ENCODE results near the gene DPPA4. TPM values are rescaled to one million over a fixed set of nuclear protein-coding genes. Genes with fewer than 3 reads are reported as not detected.

The DPPA4 gene
- total RNA-seq, 4 donors from 2014 or later = not detected

DNA sequence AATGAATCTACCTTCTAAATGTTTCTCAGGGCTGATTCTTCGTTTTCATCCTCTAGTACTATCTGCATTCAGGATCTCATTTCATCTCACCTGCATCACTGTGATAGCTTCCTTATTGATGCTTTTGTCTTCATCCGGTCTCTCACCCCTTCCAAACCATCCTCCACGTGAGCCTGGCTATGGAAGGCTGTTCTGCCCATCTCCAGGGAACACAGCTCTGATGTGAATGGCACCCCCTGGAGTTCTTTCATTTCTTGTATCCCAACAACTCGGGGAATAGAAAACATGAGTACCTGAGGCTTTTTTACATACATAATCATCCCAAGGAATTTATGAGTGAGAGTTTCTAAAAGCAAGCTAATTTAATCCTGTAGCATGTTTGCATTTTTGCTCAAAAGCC lies 8.8 kb upstream of the DPPA4 start:
- no peaks in the 10 kb centered on the region for H3K4me1 ChIP-seq
- H3K36me3 ChIP-seq = no peaks in the 10 kb centered on the region
- 46% methylated on average over 4 of the region's 4 CpGs for WGBS
- DNase-seq (ENCODE audit: low spot score in 2 of 2) = no peak
- H3K9me3 ChIP-seq = no peaks in the 10 kb centered on the region
- no peak overlapping the region for H3K27ac ChIP-seq
- TF ChIP-seq EP300 (IDR thresholded peaks at IDR 0.05) (no peak), POLR2AphosphoS5 (IDR thresholded peaks at IDR 0.05) (no peak), POLR2A (IDR thresholded peaks at IDR 0.05) (no peak)
- TF ChIP-seq, protein P1, sequence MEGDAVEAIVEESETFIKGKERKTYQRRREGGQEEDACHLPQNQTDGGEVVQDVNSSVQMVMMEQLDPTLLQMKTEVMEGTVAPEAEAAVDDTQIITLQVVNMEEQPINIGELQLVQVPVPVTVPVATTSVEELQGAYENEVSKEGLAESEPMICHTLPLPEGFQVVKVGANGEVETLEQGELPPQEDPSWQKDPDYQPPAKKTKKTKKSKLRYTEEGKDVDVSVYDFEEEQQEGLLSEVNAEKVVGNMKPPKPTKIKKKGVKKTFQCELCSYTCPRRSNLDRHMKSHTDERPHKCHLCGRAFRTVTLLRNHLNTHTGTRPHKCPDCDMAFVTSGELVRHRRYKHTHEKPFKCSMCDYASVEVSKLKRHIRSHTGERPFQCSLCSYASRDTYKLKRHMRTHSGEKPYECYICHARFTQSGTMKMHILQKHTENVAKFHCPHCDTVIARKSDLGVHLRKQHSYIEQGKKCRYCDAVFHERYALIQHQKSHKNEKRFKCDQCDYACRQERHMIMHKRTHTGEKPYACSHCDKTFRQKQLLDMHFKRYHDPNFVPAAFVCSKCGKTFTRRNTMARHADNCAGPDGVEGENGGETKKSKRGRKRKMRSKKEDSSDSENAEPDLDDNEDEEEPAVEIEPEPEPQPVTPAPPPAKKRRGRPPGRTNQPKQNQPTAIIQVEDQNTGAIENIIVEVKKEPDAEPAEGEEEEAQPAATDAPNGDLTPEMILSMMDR (IDR thresholded peaks at IDR 0.05) = no peak
- H3K4me3 ChIP-seq = no peak overlapping the region
- no peaks in the 10 kb centered on the region for H3K27me3 ChIP-seq

DNA sequence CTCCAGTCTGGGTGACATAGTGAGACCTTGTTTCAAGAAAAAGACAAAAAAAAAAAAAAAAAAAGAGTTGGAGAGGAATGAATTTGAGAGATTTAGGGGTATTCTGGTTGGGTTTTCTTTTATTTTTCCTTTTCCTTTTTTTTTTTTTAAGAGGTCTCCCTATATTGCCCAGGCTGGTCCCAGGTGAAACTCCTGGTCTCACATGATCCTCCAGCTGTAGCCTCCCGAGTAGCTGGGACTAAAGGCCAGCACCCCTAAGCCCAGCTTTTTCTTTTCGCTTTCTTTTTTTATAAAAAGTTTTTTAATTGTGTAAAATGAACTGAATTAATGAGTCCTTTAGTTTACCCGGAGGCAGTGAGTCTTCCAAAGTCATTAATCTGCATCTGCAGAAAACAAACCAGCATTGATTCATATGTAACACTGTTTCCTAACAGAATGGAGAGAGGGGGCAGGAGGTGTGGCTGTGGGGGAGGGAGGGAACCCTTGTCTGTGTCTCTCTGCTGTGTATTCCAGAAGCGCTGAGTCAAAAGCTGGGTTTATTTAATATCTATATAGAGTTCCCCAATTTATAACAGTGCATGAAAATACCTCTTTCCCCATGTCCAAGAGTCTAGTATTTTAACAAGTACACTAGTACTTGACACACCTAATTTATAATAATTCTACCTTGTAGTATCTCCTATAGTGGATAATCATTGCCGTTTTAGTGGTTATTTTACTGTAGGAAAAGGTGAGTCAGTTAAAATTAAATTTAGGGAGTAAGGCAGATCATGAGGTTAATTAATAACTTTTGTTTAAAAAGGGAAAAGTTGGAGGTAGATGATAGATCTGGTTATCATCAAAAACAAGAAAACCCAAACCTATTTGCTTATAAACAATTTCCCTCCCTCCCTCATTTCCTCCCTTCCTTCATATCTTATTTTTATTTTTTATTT lies 2.6 kb upstream of the DPPA4 start:
- Histone ChIP-seq H3K27me3 (peaks cover 16% of the 10 kb centered on the region), H3K27ac (no peak overlapping the region), H3K4me1 (no peaks in the 10 kb centered on the region), H3K4me3 (no peak overlapping the region), H3K9me3 (no peaks in the 10 kb centered on the region), H3K36me3 (no peaks in the 10 kb centered on the region)
- 54% methylated on average over 5 of the region's 5 CpGs for WGBS
- no peak for DNase-seq (ENCODE audit: low spot score in 2 of 2)
- TF ChIP-seq POLR2AphosphoS5 (IDR thresholded peaks at IDR 0.05) (no peak), POLR2A (IDR thresholded peaks at IDR 0.05) (no peak), EP300 (IDR thresholded peaks at IDR 0.05) (no peak)
- TF ChIP-seq, protein P1 (IDR thresholded peaks at IDR 0.05) = no peak

DNA sequence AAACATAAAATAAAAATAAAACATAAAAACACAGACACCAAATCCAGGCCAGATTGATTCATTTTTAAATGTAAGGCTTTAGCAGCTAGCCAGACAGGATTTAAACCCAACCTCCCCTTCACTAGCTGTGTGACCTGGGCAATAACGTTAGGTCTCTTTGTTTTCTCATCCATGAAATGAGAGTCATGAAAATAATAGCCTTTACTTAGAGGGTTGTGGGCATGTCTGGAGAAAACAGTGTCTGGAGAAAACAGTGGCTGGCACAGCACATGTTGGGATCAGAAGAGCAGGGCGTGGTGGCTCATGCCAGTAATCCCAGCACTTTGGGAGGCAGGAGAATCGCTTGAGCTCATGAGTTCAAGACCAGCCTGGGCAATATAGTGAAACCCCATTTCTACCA lies 1.9 kb upstream of the DPPA4 start:
- Histone ChIP-seq H3K36me3 (no peaks in the 10 kb centered on the region), H3K4me1 (no peaks in the 10 kb centered on the region), H3K9me3 (no peaks in the 10 kb centered on the region), H3K27me3 (peaks cover 16% of the 10 kb centered on the region), H3K4me3 (no peak overlapping the region), H3K27ac (no peak overlapping the region)
- no peak for DNase-seq (ENCODE audit: low spot score in 2 of 2)
- TF ChIP-seq, protein P1 (IDR thresholded peaks at IDR 0.05) = no peak
- TF ChIP-seq POLR2AphosphoS5 (IDR thresholded peaks at IDR 0.05) (no peak), POLR2A (IDR thresholded peaks at IDR 0.05) (no peak), EP300 (IDR thresholded peaks at IDR 0.05) (no peak)
- 56% methylated on average over 3 of the region's 3 CpGs for WGBS

DNA sequence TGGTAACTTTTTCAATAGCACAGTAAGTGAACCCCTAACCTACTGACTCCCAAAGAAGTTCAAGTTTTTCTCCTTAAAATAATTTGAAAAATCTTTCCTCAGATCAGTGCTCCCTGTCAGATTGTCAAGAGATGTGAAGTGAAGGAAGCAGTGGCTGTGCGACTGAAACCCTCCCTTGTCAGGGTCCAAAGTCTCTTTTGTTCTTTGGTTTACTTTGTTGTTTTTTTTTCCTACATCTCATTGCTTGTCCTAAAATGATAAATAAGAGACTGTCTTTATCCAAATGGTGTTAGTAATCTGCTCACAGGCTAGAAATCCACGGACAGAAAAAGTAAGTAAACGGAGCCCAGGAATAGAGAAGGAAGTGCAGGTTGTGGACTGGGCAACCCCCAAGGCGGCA lies 976 bp upstream of the DPPA4 start:
- WGBS = 47% methylated on average over 4 of the region's 4 CpGs
- Histone ChIP-seq H3K9me3 (no peaks in the 10 kb centered on the region), H3K27ac (no peak overlapping the region), H3K4me1 (no peaks in the 10 kb centered on the region), H3K4me3 (no peak overlapping the region), H3K27me3 (peaks cover 16% of the 10 kb centered on the region), H3K36me3 (no peaks in the 10 kb centered on the region)
- TF ChIP-seq EP300 (IDR thresholded peaks at IDR 0.05) (no peak), POLR2A (IDR thresholded peaks at IDR 0.05) (no peak), POLR2AphosphoS5 (IDR thresholded peaks at IDR 0.05) (no peak)
- TF ChIP-seq, protein P1 (IDR thresholded peaks at IDR 0.05) = no peak
- DNase-seq (ENCODE audit: low spot score in 2 of 2) = no peak

DNA sequence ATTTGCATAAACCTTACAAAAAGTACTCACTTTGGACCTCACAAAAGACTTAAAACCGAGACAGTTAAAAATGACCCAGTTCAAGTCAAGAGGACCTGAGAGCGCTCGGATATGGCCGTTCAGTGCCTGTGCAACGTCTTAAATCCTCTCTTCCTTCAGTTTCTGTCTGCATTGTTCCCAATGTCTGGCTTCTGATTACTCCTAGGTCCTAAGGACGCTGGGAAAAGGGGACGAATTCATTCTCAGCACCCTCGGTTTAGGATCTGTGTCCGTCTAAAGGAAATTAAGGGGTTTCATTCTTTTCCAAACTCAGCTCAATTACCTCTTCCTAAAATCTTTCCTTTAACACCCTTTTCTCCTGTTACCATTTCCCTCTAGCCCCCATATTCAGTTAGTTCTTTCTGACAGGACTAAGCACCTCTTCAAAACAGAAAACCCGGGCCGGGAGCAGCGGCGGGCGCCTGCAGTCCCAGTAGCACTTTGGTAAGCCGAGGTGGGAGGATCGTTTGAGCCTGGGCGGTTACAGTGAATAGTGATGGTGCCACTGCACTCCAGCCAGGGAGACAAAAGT lies 970 bp downstream of the DPPA4 start:
- no peak overlapping the region for H3K27ac ChIP-seq
- no peaks in the 10 kb centered on the region for H3K4me1 ChIP-seq
- 3% methylated on average over 17 of the region's 17 CpGs for WGBS
- TF ChIP-seq POLR2A (IDR thresholded peaks at IDR 0.05) = no peak
- TF ChIP-seq, protein P1 (IDR thresholded peaks at IDR 0.05) = no peak
- TF ChIP-seq EP300 (IDR thresholded peaks at IDR 0.05) = no peak
- TF ChIP-seq POLR2AphosphoS5 (IDR thresholded peaks at IDR 0.05) = no peak
- no peaks in the 10 kb centered on the region for H3K36me3 ChIP-seq
- peaks cover 16% of the 10 kb centered on the region for H3K27me3 ChIP-seq
- peak overlapping the region; percentile 35 for H3K4me3 ChIP-seq
- no peak for DNase-seq (ENCODE audit: low spot score in 2 of 2)
- H3K9me3 ChIP-seq = no peaks in the 10 kb centered on the region

Measured in suprapubic skin (tissue), 4 donors.